ENCODE results near the gene SPCS2. TPM values are rescaled to one million over a fixed set of nuclear protein-coding genes. Genes with fewer than 3 reads are reported as not detected.
"Not testable (repeated sequence)": the region's sequence is repeated elsewhere in the genome, so short reads cannot be mapped to it uniquely, and the experiment has no call there.

Gene SPCS2
- total RNA-seq, 1 donor from 2014 or later = 14.7 TPM

DNA sequence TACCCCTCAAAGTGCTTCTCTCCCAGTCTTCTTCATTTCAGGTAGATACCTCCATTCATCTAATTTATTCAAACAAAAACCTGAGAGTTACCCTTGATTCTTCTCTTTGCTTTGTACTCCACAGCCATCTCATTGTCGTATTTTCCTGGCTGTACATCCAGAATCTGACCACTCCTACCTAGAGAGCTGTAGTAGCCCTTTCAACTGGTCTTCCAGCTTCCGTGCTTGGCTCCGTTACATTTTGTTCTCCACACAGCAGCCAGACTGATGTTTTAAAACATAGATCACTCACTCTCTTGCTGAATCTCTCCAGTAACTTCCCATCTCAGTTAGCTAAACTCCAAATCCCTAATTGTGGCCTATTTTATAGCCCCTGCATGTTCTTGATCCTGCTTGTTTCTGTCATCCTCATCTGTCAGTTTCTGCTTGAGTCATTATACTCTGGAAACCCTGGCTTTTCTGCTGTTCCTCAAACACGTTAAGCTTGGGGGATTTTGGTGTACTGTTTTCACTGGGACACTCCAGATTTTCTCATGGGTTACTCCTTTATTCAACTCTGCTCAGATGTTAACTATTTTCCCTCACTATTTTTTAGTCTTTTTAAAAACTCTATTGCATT is 7.4 kb downstream of the SPCS2 start:
- no peaks in the 10 kb centered on the region for H3K27me3 ChIP-seq (ENCODE audit: control insufficient read depth, insufficient read depth, low read length)
- DNase-seq (ENCODE audit: low read depth) = no peak
- FAIRE-seq = no peak
- peaks cover 6% of the 10 kb centered on the region for H3K36me3 ChIP-seq (ENCODE audit: control insufficient read depth, insufficient read depth, low read length)
- H3K4me3 ChIP-seq (ENCODE audit: low read depth, low read length) = no peak overlapping the region
- TF ChIP-seq, protein P1, sequence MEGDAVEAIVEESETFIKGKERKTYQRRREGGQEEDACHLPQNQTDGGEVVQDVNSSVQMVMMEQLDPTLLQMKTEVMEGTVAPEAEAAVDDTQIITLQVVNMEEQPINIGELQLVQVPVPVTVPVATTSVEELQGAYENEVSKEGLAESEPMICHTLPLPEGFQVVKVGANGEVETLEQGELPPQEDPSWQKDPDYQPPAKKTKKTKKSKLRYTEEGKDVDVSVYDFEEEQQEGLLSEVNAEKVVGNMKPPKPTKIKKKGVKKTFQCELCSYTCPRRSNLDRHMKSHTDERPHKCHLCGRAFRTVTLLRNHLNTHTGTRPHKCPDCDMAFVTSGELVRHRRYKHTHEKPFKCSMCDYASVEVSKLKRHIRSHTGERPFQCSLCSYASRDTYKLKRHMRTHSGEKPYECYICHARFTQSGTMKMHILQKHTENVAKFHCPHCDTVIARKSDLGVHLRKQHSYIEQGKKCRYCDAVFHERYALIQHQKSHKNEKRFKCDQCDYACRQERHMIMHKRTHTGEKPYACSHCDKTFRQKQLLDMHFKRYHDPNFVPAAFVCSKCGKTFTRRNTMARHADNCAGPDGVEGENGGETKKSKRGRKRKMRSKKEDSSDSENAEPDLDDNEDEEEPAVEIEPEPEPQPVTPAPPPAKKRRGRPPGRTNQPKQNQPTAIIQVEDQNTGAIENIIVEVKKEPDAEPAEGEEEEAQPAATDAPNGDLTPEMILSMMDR (IDR thresholded peaks at IDR 0.05; ENCODE audit: insufficient read depth, low read length, severe bottlenecking) = no peak

DNA sequence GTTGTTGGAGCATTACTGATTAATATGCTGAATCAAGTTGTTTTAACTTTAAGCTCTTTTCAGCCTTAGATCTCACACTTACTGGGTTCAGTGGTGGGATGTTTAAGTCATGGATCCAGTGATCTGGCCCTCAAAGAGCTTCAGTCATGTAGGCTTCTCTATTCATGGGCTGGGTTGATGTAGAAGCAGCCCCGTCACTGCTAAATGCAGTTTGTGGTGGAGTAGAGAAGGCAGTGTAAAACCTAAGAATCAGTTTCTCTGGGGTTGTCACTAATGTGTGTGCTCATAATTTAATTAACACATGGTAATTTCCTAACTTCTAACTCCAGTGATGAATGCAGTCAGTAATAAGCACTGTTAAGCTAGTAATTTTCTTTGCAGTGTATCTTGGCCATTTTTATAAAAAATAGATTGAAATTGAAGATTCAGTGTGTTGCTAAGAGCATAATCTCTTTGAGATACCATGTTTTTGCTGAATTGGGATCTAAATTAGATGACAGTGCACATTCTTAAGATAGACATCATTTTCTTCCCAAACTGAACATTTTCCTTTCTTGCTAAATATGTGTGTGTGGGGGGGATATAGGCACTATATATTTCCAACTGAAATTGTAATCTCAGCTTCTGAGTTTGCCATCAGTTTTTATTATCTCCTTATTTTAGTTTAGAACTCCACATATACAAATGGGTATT is 9.0 kb downstream of the SPCS2 start:
- TF ChIP-seq, protein P1 (IDR thresholded peaks at IDR 0.05; ENCODE audit: insufficient read depth, low read length, severe bottlenecking) = no peak
- peaks cover 5% of the 10 kb centered on the region for H3K36me3 ChIP-seq (ENCODE audit: control insufficient read depth, insufficient read depth, low read length)
- H3K27me3 ChIP-seq (ENCODE audit: control insufficient read depth, insufficient read depth, low read length) = no peaks in the 10 kb centered on the region
- no peak overlapping the region for H3K4me3 ChIP-seq (ENCODE audit: low read depth, low read length)
- DNase-seq (ENCODE audit: low read depth) (no peak), FAIRE-seq (no peak)

DNA sequence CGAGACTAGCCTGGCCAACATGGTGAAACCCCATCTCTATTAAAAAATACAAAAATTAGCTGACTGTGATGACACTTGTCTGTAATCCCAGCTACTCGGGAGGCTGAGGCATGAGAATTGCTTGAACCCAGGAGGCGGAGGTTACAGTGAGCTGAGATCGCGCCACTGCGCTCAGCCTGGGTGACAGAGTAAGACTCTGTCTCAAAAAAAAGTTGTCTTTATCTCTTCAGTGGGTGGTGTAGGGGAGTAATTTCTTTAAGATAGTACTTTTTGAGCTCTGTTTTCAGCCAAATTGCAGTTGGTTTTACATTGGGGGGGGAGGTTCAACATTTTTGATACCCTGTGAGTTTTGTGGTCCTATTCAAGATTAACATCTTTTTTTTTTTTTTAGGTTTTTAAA is 11.1 kb downstream of the SPCS2 start:
- H3K4me3 ChIP-seq (ENCODE audit: low read depth, low read length); H3K27me3 ChIP-seq (ENCODE audit: control insufficient read depth, insufficient read depth, low read length); DNase-seq (ENCODE audit: low read depth); H3K36me3 ChIP-seq (ENCODE audit: control insufficient read depth, insufficient read depth, low read length); FAIRE-seq: not testable (repeated sequence)

DNA sequence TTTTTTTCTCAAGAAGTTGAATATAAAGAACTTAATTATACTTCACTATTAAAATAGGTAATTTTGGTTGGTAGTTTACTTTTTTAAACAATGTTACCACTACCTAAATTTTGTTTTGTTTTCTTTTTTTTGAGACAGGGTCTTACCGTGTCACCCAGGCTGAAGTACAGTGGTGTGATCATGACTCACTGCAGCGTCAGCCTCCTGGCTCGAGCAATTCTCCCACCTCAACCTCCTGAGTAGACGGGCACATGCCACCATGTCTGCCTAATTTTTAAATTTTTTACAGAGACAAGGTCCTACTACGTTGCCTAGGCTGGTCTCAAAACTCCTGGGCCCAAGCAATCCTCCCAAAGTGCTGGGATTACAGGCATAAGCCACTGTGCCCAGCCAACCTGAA is 17.6 kb downstream of the SPCS2 start:
- TF ChIP-seq, protein P1 (IDR thresholded peaks at IDR 0.05; ENCODE audit: insufficient read depth, low read length, severe bottlenecking) = no peak
- peaks cover 2% of the 10 kb centered on the region for H3K36me3 ChIP-seq (ENCODE audit: control insufficient read depth, insufficient read depth, low read length)
- no peaks in the 10 kb centered on the region for H3K27me3 ChIP-seq (ENCODE audit: control insufficient read depth, insufficient read depth, low read length)
- no peak for FAIRE-seq
- DNase-seq (ENCODE audit: low read depth) = peak; percentile 51
- no peak overlapping the region for H3K4me3 ChIP-seq (ENCODE audit: low read depth, low read length)

DNA sequence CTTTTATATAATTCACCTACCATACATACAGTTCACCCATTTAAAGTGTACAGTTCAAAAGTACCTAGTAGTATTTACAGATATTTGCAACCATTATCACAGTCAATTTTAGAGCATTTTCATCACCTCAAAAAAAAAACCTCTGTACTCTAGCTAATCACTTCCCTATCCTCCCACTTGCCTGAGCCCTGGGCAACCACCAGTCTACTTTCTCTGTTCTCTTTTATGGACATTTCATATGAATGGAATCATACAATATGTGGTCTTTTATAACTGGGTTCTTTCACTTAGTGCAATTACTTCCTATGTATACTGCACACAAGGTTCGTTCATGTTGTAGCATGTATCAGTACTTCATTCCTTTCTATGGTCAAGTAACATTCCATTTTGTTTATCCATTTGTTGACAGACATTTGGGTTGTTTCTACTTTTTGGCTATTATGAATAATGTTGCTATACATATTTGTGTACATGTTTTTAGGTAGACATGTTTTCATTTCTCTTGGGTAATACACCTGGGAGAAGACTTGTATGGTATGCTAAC is 21.9 kb downstream of the SPCS2 start:
- no peaks in the 10 kb centered on the region for H3K27me3 ChIP-seq (ENCODE audit: control insufficient read depth, insufficient read depth, low read length)
- H3K4me3 ChIP-seq (ENCODE audit: low read depth, low read length) = no peak overlapping the region
- peaks cover 6% of the 10 kb centered on the region for H3K36me3 ChIP-seq (ENCODE audit: control insufficient read depth, insufficient read depth, low read length)
- TF ChIP-seq, protein P1 (IDR thresholded peaks at IDR 0.05; ENCODE audit: insufficient read depth, low read length, severe bottlenecking) = no peak
- FAIRE-seq (no peak), DNase-seq (ENCODE audit: low read depth) (peak; percentile 97)

DNA sequence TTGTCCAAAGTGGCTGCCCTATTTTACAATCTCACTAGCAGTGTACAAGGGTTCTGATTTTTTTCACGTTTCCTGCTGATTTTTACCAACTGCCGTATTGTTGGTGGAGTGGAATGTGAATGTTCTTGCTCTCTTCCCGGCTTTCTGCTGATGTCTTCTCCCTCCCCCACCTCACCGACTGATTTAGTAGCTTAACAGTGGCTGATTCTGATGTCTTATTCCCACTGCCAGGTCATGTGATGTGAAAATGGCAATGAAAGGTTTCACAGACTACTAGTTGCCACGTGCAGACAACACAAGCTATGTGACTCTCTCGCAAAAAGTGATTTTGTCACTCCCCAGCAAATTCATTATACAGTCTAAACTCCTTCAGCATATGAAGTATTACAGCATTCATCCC is 22.4 kb downstream of the SPCS2 start:
- TF ChIP-seq, protein P1 (IDR thresholded peaks at IDR 0.05; ENCODE audit: insufficient read depth, low read length, severe bottlenecking) = no peak
- no peak for DNase-seq (ENCODE audit: low read depth)
- Histone ChIP-seq H3K27me3 (ENCODE audit: control insufficient read depth, insufficient read depth, low read length) (no peaks in the 10 kb centered on the region), H3K4me3 (ENCODE audit: low read depth, low read length) (no peak overlapping the region), H3K36me3 (ENCODE audit: control insufficient read depth, insufficient read depth, low read length) (peaks cover 6% of the 10 kb centered on the region)
- peak; percentile 77 for FAIRE-seq

All from bronchial epithelial cell (primary cell).